GM12873 (cell line): ENCODE results near the gene ANKHD1.

Experiments
- TF ChIP-seq, protein P1 (sequence below): IDR thresholded peaks from 2 replicates; pipeline ENCODE4 v1.5.1; 2012; ENCODE audit warnings: low read depth, mild to moderate bottlenecking, moderate library complexity, low read length, control low read depth; ENCODE audit not compliant: insufficient read depth; ENCODE audit errors: missing control alignments

The ANKHD1 gene

DNA sequence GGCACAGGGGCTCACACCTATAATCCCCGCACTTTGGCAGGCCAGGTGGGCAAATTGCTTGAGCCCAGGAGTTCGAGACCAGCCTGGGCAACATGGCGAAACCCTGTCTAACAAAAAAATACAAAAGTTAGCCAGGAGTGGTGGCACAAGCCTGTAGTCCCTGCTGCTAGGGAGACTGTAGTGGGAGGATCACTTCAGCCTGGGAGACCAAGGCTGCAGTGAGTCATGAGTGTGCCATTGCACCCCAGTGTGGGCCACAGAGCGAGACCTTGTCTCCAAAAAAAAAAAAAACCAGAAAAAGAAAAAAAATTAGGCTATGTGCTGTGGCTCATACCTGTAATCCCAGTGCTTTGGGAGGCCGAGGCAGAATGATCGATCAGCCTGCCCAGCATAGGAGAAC lies 87.3 kb downstream of the ANKHD1 start:
- TF ChIP-seq, protein P1, sequence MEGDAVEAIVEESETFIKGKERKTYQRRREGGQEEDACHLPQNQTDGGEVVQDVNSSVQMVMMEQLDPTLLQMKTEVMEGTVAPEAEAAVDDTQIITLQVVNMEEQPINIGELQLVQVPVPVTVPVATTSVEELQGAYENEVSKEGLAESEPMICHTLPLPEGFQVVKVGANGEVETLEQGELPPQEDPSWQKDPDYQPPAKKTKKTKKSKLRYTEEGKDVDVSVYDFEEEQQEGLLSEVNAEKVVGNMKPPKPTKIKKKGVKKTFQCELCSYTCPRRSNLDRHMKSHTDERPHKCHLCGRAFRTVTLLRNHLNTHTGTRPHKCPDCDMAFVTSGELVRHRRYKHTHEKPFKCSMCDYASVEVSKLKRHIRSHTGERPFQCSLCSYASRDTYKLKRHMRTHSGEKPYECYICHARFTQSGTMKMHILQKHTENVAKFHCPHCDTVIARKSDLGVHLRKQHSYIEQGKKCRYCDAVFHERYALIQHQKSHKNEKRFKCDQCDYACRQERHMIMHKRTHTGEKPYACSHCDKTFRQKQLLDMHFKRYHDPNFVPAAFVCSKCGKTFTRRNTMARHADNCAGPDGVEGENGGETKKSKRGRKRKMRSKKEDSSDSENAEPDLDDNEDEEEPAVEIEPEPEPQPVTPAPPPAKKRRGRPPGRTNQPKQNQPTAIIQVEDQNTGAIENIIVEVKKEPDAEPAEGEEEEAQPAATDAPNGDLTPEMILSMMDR, result no peak

DNA sequence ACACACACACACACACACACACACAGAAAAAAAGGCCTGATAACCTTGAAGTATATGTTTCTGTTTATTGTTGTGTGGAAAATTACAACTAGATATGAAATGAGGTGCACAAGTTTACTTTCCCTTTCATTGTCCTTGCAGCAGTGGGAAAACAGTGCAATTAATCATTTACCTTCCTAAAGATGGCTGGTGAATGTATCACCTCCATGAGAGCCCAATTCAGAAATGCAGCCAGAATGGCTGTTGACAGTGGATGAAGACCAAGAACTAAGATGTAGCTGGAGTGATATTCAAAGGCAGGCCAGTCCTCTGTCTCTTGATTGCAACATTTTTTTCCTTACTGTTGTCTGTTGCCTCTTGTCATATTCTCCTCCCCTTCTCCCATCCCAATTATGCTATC lies 96.3 kb downstream of the ANKHD1 start:
- TF ChIP-seq, protein P1, result no peak

DNA sequence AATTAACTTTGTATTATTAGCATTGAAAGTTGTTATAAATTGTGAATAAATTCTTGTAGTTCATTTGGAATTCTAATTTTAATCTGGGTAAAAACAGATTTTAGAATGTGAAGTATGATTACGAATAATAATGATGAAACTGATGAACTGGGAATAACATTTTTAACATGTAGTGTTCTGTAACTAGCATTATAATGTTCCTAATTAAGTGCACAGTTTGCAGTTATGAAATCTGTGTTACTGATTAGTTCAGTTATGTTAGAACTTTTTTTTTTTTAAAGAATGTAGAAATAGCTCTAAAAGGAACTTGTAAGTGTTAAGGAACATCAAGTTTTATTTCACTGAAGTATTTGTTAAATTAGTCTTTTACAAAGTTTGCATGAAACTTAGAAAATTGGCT lies 97.0 kb downstream of the ANKHD1 start:
- TF ChIP-seq, protein P1, result no peak

DNA sequence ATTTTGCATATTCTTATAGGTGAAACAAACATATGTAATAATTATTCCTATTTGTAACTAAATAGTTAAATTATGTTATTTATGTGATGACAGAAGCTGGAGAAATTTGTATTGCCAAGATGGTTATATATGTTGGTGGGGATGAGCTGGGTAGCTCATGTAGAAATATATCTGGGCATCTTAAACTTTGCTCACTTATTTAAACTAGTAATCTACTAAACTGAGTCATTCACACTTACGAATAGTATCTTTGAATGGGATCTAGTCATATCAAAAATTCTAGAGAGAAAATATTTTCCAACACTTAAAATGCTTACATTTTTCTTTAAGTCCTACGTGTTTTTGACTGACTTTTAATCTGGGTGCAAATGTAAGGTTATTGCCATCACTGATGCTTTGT lies 101.2 kb downstream of the ANKHD1 start:
- TF ChIP-seq, protein P1, result no peak

DNA sequence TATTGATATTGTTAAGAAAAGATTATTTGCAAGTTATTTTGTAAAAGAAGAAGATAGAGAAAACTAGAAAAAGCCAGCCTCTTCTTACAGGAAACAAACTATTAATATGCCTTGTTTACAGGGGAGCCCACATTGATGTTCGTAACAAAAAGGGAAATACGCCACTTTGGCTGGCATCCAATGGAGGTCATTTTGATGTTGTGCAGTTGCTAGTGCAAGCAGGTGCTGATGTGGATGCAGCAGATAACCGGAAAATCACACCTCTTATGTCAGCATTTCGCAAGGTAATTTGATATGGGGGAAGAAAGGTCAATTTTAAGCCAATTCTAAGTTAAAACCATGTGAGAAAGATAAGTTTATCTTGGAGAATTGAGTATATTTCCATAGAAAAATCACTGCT lies 108.3 kb downstream of the ANKHD1 start:
- TF ChIP-seq, protein P1, result no peak

DNA sequence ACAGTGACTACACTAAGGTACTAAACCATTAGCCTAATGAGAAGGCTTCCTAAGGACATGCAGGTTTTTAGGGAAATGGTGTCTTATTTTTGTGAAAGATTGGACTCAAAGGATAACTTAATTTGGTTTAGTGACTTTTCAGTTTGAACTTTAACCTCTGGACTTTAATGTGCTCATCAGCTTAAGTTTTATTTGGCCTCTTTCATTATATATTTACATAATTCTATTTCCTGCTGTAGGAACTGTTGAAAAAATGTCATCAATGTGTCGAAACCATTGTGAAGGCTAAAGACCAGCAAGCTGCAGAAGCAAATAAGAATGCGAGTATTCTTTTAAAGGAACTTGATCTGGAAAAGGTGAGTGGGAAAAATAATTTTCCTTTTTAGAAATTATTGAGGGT lies 111.5 kb downstream of the ANKHD1 start:
- TF ChIP-seq, protein P1, result no peak

DNA sequence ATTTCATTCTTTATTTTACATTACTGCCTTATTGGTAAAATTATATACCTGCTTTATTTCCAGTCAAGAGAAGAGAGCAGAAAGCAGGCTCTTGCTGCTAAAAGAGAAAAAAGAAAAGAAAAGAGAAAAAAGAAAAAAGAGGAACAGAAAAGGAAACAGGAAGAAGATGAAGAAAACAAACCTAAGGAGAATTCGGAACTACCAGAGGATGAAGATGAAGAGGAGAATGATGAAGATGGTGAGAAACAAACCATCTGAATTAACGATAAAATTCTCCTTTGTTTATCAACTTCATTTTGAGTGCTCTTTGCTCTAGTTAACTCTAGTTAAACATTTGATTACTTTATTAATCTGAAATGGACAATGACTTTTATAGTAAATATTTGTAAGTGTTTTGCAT lies 122.4 kb downstream of the ANKHD1 start:
- TF ChIP-seq, protein P1, result no peak
